ENCODE measurements around the gene NDST4.

NDST4 gene

DNA sequence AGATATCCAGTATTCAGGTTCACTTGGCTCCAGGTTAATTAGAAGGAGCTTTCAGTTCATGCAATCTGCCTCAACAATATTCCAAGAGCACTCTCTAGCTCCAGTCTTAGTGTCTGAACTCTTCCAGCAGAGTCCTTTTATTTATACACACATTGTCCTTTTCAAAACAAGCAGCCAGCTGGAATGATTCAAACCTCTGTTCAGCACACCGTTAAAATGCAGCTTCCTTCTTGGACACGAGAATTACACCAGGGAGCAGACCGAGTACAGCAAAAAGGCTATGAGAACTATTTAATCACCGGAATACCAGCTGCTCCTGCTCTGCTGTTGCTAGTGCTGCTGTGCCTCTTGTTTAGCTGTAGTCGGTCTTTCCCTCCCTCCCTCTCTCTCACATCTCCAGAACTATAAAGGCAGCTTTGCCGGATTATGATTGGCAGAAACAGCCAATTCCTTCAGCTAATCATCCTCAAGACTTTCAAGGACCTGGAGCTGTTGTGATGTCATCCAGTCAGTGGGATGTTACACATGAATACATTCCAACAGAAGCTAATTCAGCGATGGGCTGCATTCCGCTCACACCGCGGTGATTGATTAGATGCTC, at the start of gene NDST4:
NDST4 (minus strand) TSS at position 115 of the 601 bp plus-strand sequence. CDS start 36,584 bp downstream, outside the sequence.
- DNase-seq (ENCODE audit: low read depth) = peak; percentile 24

DNA sequence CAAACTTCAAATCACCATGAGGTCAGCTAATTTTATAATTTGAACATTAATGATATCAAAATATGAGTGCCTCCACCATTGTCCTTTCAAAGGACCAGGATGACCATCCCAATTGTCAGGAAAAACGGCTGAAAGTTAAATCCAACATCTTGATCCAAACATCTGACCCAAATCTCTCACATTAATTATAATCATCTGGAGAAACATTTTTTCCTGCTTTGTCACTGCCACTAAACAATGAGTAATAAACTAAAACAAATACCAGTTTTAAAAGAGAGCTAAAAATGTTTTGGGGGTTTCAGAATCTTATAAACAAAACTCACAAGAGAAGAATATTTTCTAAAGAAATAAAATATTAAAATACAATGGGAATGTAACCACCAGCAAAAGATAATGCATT, 45.7 kb upstream of the NDST4 start:
- peak; percentile 44 for DNase-seq (ENCODE audit: low read depth)

DNA sequence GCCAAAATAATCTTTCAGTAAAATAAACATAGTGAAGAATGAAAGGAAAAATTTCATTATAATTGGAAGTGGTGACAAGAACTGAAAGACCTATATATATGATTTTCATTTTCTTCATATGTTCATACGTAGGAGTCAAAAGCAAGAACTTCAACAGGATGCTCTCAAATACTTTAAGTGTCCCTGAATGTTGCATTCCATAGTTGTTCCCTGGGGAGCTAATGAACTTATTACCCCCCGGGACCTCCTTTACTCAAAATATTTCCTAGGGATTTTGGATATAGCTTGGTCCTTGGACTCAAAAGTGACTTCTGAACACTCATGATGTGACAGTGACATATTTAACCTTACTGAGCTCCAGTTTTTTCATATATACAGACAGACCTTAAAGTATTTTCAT, 44.9 kb upstream of the NDST4 start:
- DNase-seq (ENCODE audit: low read depth) = peak; percentile 1

DNA sequence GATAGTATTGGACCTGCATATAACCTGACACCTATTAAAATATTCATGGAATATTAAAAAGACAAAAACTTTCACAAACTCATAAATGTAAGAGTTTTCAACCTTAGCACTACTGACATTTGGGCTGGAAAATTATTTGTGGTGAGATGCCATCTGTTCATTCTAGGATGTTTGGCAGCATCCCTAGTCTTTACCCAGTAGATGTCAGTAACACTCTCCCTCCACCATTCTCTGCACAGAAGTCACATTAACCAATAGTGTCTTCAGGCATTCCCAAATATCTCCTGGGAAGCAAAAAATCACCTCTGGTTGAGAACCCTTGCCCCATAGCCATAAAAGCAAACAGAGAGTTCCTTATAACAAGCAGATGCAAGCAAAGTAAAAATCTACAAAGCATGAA, 41.4 kb upstream of the NDST4 start:
- DNase-seq (ENCODE audit: low read depth) = peak; percentile 78

DNA sequence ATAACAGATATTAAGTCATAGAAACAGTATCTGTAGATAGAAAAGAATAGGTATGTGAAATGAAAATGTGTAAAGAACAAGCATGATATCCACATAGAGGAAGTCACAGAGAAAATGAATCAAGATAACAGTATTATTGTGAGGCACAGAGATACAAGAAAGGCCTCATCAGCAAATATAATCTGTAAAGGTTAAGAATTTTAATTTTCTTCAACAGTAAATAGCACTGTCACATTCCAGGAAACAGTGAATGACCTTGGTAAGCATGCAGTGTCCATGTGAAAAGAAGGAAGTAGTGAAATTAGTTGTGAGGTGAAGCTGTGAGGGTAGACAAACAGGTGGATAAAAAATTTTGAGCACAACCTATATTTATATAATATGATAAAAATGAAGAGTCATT, 39.5 kb upstream of the NDST4 start:
- no peak for DNase-seq (ENCODE audit: low read depth)

DNA sequence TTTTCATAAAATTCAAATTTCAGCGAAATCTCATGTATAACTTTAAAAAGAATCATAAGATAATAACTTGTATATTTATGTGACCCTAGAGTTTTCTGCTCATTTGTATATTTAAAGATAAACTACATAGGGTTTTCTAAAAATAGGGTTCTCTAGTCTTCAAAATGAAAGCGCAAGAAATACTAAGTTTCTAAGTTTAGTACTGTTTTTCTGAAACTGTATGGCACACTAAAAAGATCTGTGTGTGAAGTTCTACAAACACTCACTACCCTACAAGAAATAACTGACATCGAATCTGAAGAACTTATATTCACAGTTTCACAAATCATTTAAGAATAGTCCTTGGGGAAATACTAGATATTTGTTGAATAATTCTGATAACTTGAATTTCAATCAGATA, 38.7 kb upstream of the NDST4 start:
- DNase-seq (ENCODE audit: low read depth) = no peak

GRCh38 chr4:115149106-115149505, 35.7 kb upstream of the NDST4 start:
- no peak for DNase-seq (ENCODE audit: low read depth)

DNA sequence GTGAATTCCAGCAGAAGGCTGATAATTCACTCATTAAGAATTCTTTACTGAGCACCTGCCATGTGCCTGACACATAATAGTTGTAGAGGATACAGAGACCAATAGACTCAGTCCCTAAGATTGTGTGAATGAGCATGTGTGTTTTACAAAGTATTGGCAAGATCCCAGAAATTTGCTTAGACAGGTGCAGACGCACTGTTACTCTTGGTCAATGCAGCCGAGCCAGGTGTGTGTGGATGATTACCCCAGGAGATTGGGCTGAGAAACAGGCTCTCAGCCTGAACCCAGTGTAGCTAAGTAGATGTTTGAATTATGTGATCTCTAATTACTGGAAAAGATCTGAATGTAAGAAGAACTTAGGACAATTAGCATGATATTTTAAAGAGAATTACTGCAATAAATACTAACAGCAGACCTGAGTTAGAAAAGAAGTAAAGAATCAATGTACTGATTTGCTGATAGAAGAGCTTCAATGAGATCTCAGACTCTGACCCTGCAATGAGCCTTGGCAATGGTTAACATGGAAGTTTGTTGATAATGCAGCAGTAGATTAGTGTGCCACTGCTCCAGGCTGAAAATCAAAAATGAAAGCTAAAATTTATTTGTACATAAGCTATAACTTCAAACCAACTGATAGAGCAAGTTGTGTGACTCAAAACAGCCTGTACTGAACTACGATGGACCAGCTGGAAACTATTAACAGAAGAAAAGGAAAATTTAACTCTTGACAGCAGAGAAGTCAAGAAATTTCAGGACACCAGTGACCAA, 32.2 kb upstream of the NDST4 start:
- no peak for DNase-seq (ENCODE audit: low read depth)

GRCh38 chr4:115128037-115128436, 14.6 kb upstream of the NDST4 start:
- no peak for DNase-seq (ENCODE audit: low read depth)

GRCh38 chr4:115126491-115126890, 13.1 kb upstream of the NDST4 start:
- no peak for DNase-seq (ENCODE audit: low read depth)

- no peak for DNase-seq (ENCODE audit: low read depth)
Observed at GRCh38 chr4:115121351-115122043, 8.1 kb upstream of the NDST4 start.

- no peak for DNase-seq (ENCODE audit: low read depth)
Observed at GRCh38 chr4:115119804-115120352, 6.5 kb upstream of the NDST4 start.

- no peak for DNase-seq (ENCODE audit: low read depth)
Observed at GRCh38 chr4:115117651-115118050, 4.2 kb upstream of the NDST4 start.

GRCh38 chr4:115110191-115111181, 2.9 kb downstream of the NDST4 start:
- DNase-seq (ENCODE audit: low read depth) = no peak

GRCh38 chr4:115108850-115109249, 4.6 kb downstream of the NDST4 start:
- no peak for DNase-seq (ENCODE audit: low read depth)

- DNase-seq (ENCODE audit: low read depth) = no peak
Observed at GRCh38 chr4:115107411-115107810, 6.0 kb downstream of the NDST4 start.

- DNase-seq (ENCODE audit: low read depth) = no peak
Observed at GRCh38 chr4:115101675-115102074, 11.7 kb downstream of the NDST4 start.

- no peak for DNase-seq (ENCODE audit: low read depth)
Observed at GRCh38 chr4:115090483-115091075, 22.8 kb downstream of the NDST4 start.

GRCh38 chr4:115082633-115083032, 30.8 kb downstream of the NDST4 start:
- no peak for DNase-seq (ENCODE audit: low read depth)

GRCh38 chr4:115076691-115077090, 36.7 kb downstream of the NDST4 start:
- no peak for DNase-seq (ENCODE audit: low read depth)

- no peak for DNase-seq (ENCODE audit: low read depth)
Observed at GRCh38 chr4:115058533-115058932, 54.9 kb downstream of the NDST4 start.

Data from fibroblast of gingiva (primary cell).